Fibroblast of pulmonary artery (primary cell): ENCODE results near the gene HSPG2.

Source experiments
- DNase-seq: peaks from one replicate; pipeline ENCODE4 v3.0.0-alpha.2; 2010; ENCODE audit warnings: low read depth
- H3K4me3 ChIP-seq: replicated peaks from 2 replicates; pipeline ENCODE4 v1.5.1; 2011; ENCODE audit warnings: low read depth, mild to moderate bottlenecking, control low read depth, low read length, moderate library complexity
- TF ChIP-seq, protein P1 (sequence below): IDR thresholded peaks from 2 replicates; pipeline ENCODE4 v1.5.1; 2011; ENCODE audit warnings: mild to moderate bottlenecking, control low read depth, low read length, inconsistent platforms; ENCODE audit errors: missing control alignments

HSPG2 gene

DNA sequence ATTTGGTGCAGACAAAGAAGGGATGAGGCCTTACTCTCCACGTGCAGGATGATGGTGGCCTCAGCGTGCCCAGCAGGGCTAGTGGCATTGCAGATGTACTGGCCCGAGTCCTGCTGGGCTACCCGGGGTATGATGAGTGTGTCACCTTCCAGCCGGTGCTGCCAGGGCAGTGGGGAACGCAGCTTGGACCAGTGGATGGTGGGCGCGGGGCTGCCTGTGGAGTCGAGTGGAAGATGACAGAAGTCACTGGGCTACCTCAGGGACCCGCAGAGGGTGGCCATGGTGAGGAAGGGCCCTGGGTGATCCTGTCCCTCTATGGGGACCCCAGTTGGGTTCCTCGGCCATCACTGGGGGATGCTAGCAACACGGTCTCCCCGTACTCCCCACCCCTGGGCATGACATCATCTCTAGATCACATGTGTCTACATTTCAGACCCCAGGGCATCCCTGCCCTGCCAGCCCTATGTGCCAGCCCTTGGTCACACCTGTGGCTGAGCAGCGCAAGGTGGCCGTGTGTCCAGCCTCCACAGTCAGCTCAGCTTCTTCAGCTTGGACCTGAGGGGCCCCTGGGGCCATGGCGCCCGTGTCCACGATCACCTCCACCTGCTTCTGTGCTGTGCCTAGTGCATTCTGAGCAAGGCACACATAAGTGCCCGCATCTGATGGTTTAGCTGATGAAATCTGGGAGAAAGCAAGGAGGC is 97.6 kb downstream of the HSPG2 start:
- no peak overlapping the region for H3K4me3 ChIP-seq
- TF ChIP-seq, protein P1, sequence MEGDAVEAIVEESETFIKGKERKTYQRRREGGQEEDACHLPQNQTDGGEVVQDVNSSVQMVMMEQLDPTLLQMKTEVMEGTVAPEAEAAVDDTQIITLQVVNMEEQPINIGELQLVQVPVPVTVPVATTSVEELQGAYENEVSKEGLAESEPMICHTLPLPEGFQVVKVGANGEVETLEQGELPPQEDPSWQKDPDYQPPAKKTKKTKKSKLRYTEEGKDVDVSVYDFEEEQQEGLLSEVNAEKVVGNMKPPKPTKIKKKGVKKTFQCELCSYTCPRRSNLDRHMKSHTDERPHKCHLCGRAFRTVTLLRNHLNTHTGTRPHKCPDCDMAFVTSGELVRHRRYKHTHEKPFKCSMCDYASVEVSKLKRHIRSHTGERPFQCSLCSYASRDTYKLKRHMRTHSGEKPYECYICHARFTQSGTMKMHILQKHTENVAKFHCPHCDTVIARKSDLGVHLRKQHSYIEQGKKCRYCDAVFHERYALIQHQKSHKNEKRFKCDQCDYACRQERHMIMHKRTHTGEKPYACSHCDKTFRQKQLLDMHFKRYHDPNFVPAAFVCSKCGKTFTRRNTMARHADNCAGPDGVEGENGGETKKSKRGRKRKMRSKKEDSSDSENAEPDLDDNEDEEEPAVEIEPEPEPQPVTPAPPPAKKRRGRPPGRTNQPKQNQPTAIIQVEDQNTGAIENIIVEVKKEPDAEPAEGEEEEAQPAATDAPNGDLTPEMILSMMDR, result no peak
- no peak for DNase-seq

DNA sequence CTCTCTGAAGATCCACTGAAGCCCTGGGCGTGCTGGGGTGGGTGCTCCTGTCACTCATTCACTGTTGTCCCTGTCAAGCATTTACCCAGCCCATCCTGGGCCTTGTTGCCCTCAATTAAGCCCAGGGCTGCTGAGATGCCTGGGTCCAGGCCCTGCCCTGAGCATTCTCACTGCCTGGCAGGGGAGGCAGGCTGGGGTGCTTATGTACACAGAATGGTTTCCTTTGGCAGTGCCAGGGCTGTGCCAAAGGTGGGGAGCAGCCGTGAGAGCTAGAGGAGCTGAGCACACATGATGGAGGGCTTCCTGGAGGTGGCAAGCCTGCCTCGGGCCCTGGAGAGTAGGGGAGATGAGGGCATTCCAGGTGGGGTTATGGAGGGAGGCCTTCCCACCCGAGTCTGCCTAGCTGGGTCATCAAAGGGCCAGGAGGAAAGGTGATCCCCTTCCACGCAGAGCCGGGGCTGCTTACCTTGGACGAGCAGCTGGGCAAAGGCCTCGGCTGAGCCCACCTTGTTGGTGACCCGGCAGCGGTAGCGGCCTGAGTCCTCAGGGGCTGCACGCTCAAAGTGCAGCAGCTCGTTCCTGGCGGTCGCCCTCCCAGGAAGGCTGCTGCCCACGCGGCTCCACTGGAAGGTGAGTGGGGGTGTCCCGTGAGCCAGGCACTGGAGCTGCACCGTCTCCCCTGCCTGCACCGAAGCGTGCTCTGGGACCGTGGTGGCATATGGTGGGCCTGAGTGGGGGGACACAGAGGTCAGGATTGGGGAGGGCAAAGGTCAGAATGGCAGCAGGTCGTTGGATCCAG is 98.6 kb downstream of the HSPG2 start:
- DNase-seq, result no peak
- H3K4me3 ChIP-seq, result no peak overlapping the region
- TF ChIP-seq, protein P1, result no peak

DNA sequence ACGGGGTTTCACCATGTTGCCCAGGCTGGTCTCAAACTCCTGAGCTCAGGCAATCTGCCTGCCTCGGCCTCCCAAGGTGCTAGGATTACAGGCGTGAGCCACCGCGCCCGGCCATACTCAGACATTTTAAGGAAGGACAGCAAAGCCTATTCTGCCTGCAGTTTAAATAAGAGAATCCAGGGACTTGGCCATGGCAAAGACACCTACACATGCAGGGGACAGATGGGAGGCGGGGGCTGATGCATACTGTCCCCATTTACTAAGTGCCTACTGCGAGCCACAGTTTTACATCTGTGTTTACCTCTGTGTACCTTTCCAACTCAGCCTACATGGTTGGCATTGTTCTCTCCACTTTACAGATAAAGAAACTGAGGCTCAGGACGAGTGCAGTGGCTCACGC is 99.6 kb downstream of the HSPG2 start:
- TF ChIP-seq, protein P1, result no peak
- no peak overlapping the region for H3K4me3 ChIP-seq
- DNase-seq, result no peak

GRCh38 chr1:21836729-21837128 is 100.4 kb downstream of the HSPG2 start:
- H3K4me3 ChIP-seq, result no peak overlapping the region
- TF ChIP-seq, protein P1, result no peak

DNA sequence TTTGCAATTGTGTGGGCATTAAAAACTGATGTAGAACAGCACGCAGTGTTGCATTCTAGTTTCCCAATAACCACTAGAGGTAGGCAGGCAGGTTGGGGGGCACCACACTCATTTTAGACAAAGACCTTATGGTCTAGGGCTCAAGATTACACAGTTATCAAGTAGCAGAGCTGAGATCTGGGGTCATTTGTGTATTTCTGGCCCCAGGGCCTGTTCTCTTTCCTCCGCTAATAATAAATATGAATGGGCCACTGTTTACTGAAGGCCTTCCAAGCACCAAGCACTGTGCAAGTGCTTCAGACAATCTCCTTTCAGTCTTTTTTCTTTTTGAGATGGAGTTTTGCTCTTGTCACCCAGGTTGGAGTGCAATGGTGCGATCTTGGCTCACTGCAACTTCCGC is 101.1 kb downstream of the HSPG2 start:
- H3K4me3 ChIP-seq, result no peak overlapping the region
- DNase-seq, result no peak
- TF ChIP-seq, protein P1, result no peak

More at GRCh38 chr1:21836729-21837128, 100.4 kb downstream of the HSPG2 start:
- DNase-seq, result no peak

- H3K4me3 ChIP-seq, result no peak overlapping the region
- TF ChIP-seq, protein P1, result no peak
- DNase-seq, result no peak
Observed at GRCh38 chr1:21834666-21835065, 102.4 kb downstream of the HSPG2 start.
